IMR-90 (cell line): ENCODE results near the gene AP4M1.

Experiments used
- CTCF ChIP-seq: conservative IDR thresholded peaks from 2 replicates; pipeline ENCODE4 v1.5.1; 2012; ENCODE audit warnings: mild to moderate bottlenecking, low read depth, low read length, improper control_type of control experiment
- POLR2A ChIP-seq: IDR thresholded peaks from 2 replicates; pipeline ENCODE4 v1.6.1; 2012; ENCODE audit warnings: mild to moderate bottlenecking, low read depth, low read length

- TF ChIP-seq POLR2A (no peak), CTCF (no peak)
Measured at GRCh38 chr7:100088095-100088620, 13.3 kb upstream of the AP4M1 start.
